Thoracic aorta (tissue), 2 donors: ENCODE data around the gene CCDC91. TPM values are rescaled to one million over a fixed set of nuclear protein-coding genes. Genes with fewer than 3 reads are reported as not detected.

Source experiments
- ATAC-seq: fragments of 150-250 bp; one replicate; pipeline ENCODE4 v1.8.0; 2017; ENCODE audit warnings: low read depth; ENCODE audit not compliant: insufficient number of reproducible peaks, low FRiP score
- DNase-seq: peaks from one replicate; pipeline ENCODE4 v3.0.0-alpha.2; 2020; ENCODE audit warnings: low spot score
- H3K27ac ChIP-seq, 2 donors: fragments of 200-600 bp; sonication (generic); 1 replicate in 1 of 2; 2 replicates in 1 of 2; pipeline ENCODE4 v1.5.1; 2016; ENCODE audit warnings: mild to moderate bottlenecking in 2 of 2, moderate library complexity in 2 of 2
- H3K27me3 ChIP-seq: fragments of 200-600 bp; sonication (generic); replicated peaks from 2 replicates; pipeline ENCODE4 v1.6.0; 2016; ENCODE audit warnings: mild to moderate bottlenecking; ENCODE audit not compliant: insufficient read depth
- H3K36me3 ChIP-seq: fragments of 200-600 bp; sonication (generic); one replicate; pipeline ENCODE4 v1.5.1; 2016
- H3K4me1 ChIP-seq, 2 donors: fragments of 200-600 bp; sonication (generic); 1 replicate in 1 of 2; 2 replicates in 1 of 2; pipeline versions ENCODE4 v1.5.1 to v1.6.0; 2016; ENCODE audit warnings: low read depth in 2 of 2, mild to moderate bottlenecking in 1 of 2; ENCODE audit not compliant: control insufficient read depth in 1 of 2
- H3K4me3 ChIP-seq: fragments of 200-600 bp; sonication (generic); 2 replicates; pipeline ENCODE4 v1.5.1; 2016; ENCODE audit warnings: mild to moderate bottlenecking
- H3K9me3 ChIP-seq: fragments of 200-600 bp; sonication (generic); 2 replicates; pipeline ENCODE4 v1.5.1; 2016
- CTCF ChIP-seq: fragments of 200-600 bp; sonication (generic); IDR thresholded peaks from one replicate; pipeline ENCODE4 v1.5.1; 2019; ENCODE audit warnings: antibody characterized with exemption
- total RNA-seq, 2 donors: library from RNA; depleted of rRNA; stranded (reverse); fragments of >200 nt; gene quantifications; one replicate each; pipeline versions ENCODE4 v1.1.0 to v1.2.3, GENCODE V29; 2016

The CCDC91 gene
- total RNA-seq, 2 donors from 2014 or later, result 26.6 to 27.6 TPM

DNA sequence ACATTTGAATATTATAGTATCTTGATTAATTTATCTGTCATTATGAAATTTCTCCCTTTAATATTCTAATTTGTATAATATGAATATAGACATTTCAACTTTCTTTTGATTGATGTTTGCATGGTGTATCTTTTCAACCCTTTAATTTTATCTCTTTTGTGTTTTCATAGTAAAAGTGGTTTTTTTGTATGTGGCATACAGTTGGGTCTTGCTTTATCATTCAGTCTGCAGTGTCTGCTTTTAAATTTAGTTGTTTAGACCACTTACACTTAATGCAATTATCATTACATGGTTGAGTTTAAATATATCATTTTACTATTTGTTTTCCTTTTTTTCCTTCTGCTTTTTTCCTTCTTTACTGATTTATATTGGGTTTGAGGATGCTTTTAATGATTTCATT is 29.6 kb downstream of the CCDC91 start:
- ATAC-seq (no peak), DNase-seq (no peak)
- no peak overlapping the region for H3K4me3 ChIP-seq
- no peaks in the 10 kb centered on the region for H3K36me3 ChIP-seq
- H3K27ac ChIP-seq, result no peak overlapping the region
- TF ChIP-seq CTCF, result no peak
- H3K9me3 ChIP-seq, result peaks cover 3% of the 10 kb centered on the region
- H3K27me3 ChIP-seq, result no peaks in the 10 kb centered on the region
- peaks cover 7 to 8% of the 10 kb centered on the region in 2 donors for H3K4me1 ChIP-seq

- Histone ChIP-seq H3K27me3 (no peaks in the 10 kb centered on the region), H3K4me1 (peaks cover 3 to 8% of the 10 kb centered on the region in 2 donors), H3K27ac (no peak overlapping the region), H3K9me3 (peaks cover 3% of the 10 kb centered on the region), H3K36me3 (no peaks in the 10 kb centered on the region), H3K4me3 (no peak overlapping the region)
- TF ChIP-seq CTCF, result no peak
- DNase-seq, result no peak
- ATAC-seq, result no peak
Observed at GRCh38 chr12:28222081-28222700, 31.9 kb downstream of the CCDC91 start.

GRCh38 chr12:28223025-28223554 is 32.8 kb downstream of the CCDC91 start:
- H3K36me3 ChIP-seq, result no peaks in the 10 kb centered on the region
- H3K4me1 ChIP-seq, result peaks cover 3 to 8% of the 10 kb centered on the region in 2 donors
- H3K9me3 ChIP-seq, result peaks cover 3% of the 10 kb centered on the region
- no peak overlapping the region for H3K4me3 ChIP-seq
- no peaks in the 10 kb centered on the region for H3K27me3 ChIP-seq
- H3K27ac ChIP-seq, result no peak overlapping the region
- no peak for TF ChIP-seq CTCF
- no peak for DNase-seq
- no peak for ATAC-seq

DNA sequence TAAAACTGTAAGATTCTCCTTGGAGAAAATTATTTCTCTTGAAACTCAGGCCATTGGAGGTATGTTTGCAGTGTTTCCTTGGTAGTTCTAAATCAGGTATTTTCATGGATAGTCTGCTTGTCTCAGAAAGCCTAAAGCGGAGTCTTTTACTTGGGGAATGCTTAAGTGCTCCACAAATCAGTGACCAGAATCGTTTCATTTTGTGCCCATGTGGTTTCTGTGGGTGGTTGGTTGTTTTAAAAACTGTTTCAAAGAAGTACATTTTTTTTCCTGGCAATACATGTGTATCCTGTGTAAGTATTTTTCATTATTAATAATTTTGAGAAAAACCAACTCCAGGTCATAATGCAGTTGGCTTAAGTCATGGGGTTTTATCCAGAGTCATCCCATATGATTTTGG is 33.6 kb downstream of the CCDC91 start:
- no peak for TF ChIP-seq CTCF

GRCh38 chr12:28226705-28227104 is 36.4 kb downstream of the CCDC91 start:
- DNase-seq (no peak), ATAC-seq (no peak)
- Histone ChIP-seq H3K9me3 (no peaks in the 10 kb centered on the region), H3K27ac (no peak overlapping the region), H3K36me3 (no peaks in the 10 kb centered on the region), H3K4me3 (no peak overlapping the region), H3K4me1 (peaks cover 7 to 24% of the 10 kb centered on the region in 2 donors), H3K27me3 (no peaks in the 10 kb centered on the region)
- no peak for TF ChIP-seq CTCF

More for the DNA sequence above, 33.6 kb downstream of the CCDC91 start:
- no peaks in the 10 kb centered on the region for H3K27me3 ChIP-seq
- ATAC-seq (no peak), DNase-seq (no peak)
- no peak overlapping the region for H3K27ac ChIP-seq
- H3K9me3 ChIP-seq, result peaks cover 1% of the 10 kb centered on the region
- H3K4me1 ChIP-seq, result peaks cover 3 to 8% of the 10 kb centered on the region in 2 donors
- H3K36me3 ChIP-seq, result no peaks in the 10 kb centered on the region
- H3K4me3 ChIP-seq, result no peak overlapping the region
